KBM-7 (cell line): ENCODE measurements around the gene CCSER2.
"Not testable (repeated sequence)": the region's sequence is repeated elsewhere in the genome, so short reads cannot be mapped to it uniquely, and the experiment has no call there.

Experiments
- DNase-seq: peaks from one replicate; pipeline ENCODE4 v3.0.0-alpha.2; 2015
- in situ Hi-C: fragments of 300-500 bp; cut with MboI; formaldehyde crosslinking; loops from 2 replicates; pipeline ENCODE4 v1.14.3; 2020; ENCODE audit warnings: low sequenced_read_pairs, low pct_unique_long_range_greater_than_20kb, mixed read lengths

The CCSER2 gene, protein sequence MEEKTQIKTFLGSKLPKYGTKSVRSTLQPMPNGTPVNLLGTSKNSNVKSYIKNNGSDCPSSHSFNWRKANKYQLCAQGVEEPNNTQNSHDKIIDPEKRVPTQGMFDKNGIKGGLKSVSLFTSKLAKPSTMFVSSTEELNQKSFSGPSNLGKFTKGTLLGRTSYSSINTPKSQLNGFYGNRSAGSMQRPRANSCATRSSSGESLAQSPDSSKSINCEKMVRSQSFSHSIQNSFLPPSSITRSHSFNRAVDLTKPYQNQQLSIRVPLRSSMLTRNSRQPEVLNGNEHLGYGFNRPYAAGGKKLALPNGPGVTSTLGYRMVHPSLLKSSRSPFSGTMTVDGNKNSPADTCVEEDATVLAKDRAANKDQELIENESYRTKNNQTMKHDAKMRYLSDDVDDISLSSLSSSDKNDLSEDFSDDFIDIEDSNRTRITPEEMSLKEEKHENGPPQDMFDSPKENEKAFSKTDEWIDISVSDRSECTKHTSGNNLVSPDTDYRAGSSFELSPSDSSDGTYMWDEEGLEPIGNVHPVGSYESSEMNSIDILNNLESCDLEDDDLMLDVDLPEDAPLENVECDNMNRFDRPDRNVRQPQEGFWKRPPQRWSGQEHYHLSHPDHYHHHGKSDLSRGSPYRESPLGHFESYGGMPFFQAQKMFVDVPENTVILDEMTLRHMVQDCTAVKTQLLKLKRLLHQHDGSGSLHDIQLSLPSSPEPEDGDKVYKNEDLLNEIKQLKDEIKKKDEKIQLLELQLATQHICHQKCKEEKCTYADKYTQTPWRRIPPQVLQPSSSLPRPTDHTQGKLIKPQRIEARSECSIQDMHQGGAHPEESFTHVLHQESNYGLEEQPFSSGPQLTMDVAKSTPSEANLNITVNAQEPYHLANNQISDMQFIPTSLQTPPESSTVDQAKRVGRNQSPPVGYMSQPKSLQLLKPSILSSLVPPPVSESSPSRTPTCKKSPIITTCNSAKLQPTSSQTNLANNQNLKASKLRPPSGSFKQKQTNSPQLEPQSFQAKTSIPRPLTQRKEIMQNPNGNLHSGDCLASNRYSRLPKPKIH

DNA sequence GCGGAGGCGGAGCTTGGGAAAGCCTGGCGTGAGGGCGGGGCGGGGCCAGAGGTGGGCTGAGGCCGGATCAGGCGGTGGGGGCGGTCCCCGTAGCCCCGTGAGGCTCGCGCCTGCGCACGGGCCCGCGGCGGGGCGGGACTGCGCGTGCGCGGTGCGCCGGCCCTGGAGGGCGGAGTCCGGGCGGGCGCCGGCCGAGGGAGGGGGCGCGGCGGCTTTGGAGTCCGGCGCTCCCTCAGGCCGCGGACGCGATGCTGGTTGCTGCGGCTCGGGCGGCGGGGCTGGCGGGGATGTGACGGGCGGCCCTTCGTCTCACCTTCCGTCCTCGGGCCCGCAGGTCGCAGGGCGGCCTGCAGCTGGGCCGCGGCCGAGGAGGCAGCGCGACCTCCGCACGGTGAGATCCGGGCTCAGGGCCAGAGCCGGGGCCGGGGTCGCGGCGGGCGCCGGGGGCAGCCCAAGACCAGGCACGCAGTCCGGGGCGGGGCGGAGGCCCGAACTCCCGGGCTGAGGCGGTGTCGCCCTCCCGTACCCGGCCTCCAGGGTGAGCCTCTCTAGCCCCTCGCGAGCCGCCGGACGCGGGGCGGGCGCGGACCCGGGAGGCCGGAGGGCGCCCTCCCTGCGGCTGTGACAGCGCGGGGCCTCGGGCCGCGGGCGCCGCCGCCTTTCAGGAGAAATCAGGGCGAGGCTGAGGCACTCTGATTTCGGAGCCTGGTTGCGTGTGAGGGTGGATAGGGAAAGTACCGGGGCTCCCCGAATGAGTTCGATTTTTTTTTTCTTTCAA lies at the start of gene CCSER2:
CCSER2 (plus strand) TSS at position 172 of the 778 bp plus-strand sequence. CDS start 42,464 bp downstream, outside the sequence.
- in situ Hi-C loops, result no loop called here
- peak; percentile 76 for DNase-seq

DNA sequence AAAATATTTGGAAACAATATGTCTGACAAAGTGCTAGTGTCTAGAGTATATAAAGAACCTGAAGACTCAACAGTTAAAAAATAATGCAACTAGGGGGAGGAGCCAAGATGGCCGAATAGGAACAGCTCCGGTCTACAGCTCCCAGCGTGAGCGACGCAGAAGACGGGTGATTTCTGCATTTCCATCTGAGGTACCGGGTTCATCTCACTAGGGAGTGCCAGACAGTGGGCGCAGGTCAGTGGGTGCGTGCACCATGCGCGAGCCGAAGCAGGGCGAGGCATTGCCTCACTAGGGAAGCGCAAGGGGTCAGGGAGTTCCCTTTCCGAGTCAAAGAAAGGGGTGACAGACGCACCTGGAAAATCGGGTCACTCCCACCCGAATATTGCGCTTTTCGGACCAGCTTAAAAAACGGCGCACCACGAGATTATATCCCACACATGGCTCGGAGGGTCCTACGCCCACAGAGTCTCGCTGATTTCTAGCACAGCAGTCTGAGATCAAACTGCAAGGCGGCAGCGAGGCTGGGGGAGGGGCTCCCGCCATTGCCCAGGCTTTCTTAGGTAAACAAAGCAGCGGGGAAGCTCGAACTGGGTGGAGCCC lies 48.4 kb upstream of the CCSER2 start:
- in situ Hi-C loops, result not testable (repeated sequence)

DNA sequence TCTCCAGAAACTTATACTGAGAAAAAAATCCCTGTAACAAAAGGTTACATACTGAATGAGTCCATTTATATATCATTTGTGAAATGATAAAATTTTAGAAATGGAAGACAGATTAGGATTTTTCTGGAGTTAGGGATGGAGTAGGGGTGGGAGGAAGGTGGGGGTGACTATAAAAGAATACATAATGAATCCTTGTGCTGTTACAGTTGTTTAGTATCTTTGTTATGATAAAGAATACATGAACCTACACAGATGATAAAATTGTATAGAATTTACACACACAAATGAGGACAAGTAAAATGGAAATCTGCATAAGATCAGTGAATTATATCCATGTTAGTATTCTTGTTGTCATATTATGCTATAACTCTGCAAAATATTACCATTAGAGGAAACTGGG lies 41.7 kb upstream of the CCSER2 start:
- DNase-seq, result no peak
- in situ Hi-C loops, result no loop called here

More for the DNA sequence above, 48.4 kb upstream of the CCSER2 start:
- not testable (repeated sequence) for DNase-seq

DNA sequence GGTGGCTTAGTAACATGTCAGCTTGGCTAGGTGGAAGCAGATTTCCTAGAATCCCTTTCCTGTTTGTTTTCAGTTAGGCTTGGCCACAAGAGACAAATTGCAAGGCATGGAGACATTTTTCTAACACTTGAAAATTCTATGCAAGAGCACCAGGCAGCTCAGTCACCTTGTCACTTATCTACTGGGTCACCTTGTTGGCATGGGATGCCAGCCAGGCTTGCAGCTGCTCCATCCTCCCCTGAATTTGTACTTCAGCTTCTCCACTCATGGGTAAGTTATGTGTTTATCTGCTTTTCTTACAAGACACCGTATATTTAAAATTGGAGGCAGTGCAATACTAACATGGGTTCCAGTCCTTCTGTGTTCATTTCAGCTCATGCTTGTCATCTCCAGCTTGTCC lies 40.2 kb upstream of the CCSER2 start:
- in situ Hi-C loops, result no loop called here
- DNase-seq, result no peak

DNA sequence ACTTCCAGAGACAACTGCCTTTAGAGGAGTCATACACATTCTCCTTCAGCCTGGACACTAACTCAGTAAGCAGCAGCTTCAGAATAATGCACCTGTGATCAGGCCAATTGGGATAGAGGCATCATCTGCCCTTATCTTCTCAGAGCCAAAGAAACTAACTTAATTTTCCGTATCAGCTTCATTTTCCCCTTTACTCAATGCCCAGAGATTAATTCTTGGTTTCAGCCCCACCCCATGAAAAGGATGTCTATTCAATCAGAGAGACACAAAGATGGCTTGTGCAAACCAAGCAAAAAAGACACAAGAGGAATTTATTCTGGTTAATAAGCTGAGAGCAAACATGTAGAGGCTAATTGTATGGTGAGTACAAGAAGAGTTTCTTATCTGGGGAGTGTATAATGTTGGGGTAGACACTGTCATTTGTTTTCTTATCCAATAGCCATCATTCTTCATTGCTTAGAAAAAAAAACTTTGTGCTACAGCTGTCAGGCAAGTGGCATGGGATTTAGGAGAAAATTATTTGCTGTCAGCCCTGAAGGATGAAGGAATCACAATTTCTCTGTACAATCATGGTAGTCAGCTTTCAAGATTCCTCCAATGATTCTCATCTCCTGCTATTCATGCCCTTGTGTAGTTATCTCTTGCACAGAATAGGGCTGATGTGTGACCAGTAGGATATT lies 38.7 kb upstream of the CCSER2 start:
- DNase-seq, result no peak
- in situ Hi-C loops, result no loop called here

DNA sequence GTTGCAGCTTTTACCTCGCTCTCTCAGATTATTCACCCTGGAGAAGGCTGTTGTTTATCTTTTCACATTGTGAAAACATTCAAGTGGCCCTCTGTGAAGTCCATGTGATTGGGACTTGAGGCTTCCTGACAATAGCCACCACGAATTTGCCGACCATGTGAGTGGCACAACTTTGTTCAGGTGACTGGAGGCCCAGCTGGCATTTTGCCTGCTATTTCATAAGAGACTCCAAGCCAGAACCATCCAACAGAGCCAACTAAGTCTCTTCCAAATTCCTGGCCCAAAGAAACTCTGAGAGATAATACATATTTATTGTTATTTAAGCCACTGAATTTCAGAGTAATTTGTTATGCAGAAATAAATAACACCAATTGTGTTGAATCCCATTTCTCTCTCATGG lies 38.2 kb upstream of the CCSER2 start:
- in situ Hi-C loops, result no loop called here
- DNase-seq, result no peak

DNA sequence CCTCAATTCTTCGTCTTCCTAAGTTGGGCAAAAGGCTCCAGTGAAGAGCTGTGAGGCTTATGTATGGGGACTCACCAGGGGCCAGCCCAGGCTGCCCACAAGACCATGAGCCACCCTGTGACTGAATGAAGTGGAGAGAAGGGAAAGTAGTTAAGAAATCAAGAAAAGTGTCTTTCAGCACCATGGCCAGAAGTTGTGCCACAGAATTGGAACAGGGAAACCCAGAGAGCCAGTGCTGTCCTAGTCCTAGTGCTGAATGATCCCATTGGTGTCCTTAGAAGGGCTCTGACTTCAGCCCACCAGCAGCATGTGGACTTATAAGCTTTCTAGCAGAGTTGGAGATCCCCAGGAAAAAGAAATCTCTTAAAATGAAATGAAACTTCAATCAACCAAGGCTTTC lies 37.0 kb upstream of the CCSER2 start:
- in situ Hi-C loops, result no loop called here
- DNase-seq, result peak; percentile 65

DNA sequence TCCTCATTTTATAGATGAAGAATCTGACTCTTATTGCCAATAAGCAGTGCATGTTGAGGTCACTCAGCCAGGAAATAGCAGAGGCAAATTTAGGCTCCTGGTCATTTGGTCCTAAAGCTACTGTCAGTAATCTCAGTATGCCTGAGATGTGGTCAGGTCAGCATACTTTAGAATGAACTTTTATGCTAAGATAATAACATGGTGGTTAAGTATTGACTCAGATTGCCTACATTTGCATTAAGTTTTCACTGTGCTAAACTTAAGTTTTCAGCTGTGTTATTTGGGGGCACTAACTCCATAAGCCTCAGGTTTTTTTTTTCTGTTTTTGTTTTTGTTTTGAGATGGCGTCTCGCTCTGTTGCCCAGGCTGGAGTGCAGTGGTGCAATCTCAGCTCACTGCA lies 35.9 kb upstream of the CCSER2 start:
- no peak for DNase-seq
- in situ Hi-C loops, result no loop called here

DNA sequence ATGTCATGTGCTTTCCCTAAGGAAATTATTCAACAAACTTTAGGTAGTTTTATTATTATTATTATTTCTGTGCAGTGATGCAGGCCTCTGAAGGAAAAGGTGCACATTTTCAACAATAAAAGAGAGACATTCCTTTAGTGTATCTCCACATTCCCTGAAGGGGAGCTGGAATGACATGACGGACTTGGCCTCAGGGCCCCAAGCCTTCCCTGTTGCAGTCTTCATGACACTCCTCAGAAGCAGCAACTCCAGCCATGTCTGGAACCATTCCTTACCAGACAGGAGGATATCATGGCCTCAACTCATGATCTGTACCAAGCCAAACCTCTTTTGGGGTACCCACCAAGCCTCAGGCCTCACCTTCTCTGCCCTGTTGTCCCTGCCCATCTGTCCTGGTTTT lies 35.2 kb upstream of the CCSER2 start:
- no peak for DNase-seq
- in situ Hi-C loops, result no loop called here

DNA sequence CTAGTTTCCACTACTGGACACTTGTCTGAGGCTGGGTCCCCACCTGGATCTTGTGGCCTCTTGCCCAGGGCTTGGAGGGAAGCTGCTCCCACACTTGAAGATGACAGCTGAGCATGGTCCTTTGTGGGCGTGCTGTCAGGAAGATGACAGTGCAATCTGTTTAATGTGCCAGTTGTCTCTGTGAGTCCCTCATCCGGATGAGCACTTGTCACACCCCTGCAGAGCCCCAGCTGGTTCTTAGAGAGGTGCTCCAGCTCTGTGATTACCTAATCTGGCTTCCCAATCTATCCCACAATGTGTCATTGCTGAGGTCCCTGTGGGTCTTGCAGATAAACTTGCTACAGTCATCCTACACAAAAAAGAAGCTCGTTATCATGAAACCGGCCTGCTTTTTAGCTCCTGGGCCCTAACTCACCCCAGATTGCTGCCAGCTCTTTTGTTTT lies 34.8 kb upstream of the CCSER2 start:
- in situ Hi-C loops, result no loop called here
- DNase-seq, result peak; percentile 83

DNA sequence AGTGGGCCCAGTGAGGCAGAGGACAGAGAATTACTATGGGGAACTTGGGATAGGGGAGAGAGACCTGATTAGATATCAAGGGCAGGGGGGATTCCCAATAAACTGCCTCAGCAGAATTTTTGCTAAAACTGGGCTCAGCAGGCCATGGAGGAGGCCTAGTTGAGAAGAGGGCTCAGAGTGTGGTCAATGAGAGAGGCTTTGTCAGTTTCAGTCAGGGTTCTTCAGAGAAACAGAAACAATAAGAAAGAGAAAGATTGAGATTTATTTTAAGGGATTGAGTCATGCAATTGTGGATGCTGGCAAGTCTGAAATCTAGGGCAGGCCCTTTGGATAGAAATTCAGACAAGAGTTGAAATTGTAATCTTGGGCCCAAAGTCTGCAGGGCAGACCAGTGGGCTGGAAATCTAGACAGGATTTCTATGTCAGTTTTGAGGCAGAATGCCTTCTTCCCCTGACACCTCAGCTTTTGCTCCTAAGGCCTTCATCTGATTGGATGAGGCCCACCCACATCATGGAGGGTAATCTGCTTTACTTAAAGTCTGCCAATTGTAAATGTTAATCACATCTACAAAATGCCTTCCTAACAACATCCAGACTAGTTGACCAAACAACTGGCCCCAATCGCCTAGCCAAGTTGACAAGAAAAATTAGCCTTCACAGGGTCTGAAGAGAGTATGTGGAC lies 33.5 kb upstream of the CCSER2 start:
- in situ Hi-C loops, result no loop called here
- no peak for DNase-seq

DNA sequence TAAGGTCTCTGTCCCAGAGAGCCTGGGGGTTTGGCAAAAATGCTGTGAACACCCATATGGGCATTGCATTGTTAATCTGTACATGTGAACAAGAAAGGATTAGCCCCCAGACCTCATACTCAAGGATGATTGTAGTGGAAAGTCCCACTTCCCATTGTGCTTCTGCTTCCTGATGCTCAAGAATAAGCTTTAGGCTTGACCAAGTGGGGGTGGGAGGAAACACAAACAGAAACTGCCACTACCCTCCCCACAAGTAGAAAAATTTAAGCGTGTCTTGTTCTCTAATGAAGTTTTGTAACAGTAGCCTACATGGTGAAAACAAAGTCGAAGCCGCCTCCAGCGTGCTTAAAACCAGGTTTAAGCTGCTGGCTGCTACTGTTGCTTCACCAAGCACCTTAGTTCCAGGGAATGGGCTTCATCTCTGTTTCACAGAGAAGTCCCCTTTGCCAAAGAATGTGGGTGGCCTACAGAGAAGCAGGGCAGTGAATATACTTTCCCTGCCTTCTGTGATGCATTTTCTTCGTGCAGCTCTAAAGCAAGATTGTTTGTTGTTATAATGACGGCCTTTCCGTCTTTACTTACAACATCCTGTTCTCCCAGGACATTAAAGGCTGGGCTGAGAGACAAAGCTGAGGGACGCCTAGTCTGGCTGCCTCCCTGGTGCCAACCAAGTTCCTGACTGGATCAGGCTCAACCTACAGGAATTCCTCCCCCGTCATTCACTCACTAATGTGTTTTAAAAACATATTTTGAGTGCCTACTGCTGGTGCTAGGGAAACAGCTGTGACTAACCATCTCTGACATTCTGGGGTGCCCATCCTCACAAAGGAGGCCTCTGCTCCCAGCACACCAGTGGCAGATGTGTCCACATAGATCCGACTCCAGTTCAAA lies 32.1 kb upstream of the CCSER2 start:
- in situ Hi-C loops, result no loop called here
- peak; percentile 27 for DNase-seq

DNA sequence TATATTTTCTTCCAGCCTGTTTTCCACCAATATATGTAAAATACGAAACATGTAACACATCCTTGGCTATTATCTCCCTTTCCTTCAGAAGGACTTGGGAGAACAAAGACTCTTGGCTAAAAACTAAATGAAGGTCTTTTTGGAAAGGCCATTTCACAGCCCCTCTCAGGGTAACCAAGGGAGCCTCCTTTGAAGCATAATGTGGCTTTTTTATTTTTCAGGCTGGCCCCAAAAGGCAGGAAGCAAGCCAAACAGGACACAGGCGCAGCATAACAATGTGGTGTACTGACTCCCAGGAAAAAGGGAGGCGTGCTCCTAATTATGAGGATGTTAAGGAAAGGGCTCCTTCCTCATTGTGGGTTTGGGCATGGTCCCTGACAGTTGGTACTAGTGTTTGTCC lies 30.3 kb upstream of the CCSER2 start:
- no peak for DNase-seq
- in situ Hi-C loops, result no loop called here

DNA sequence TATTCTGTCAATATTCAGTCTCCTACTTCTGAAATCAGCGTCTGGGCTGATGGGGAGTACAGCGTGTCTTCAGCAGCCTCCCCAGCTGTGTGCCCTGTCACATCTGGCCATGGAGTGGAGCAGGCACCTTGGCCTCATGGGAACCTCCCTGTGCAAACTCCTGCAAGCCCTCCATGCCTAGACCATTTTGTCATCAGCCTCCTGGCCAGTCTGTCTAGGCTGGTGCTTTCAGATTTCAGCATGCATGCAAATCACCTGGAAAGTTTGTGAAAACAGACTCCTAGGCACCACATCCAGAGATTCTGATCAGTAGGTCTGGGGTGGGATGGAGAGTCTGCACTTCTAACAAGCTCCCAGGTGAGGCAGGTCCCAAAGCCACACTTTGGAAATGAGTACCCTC lies 26.2 kb upstream of the CCSER2 start:
- in situ Hi-C loops, result no loop called here
- no peak for DNase-seq

DNA sequence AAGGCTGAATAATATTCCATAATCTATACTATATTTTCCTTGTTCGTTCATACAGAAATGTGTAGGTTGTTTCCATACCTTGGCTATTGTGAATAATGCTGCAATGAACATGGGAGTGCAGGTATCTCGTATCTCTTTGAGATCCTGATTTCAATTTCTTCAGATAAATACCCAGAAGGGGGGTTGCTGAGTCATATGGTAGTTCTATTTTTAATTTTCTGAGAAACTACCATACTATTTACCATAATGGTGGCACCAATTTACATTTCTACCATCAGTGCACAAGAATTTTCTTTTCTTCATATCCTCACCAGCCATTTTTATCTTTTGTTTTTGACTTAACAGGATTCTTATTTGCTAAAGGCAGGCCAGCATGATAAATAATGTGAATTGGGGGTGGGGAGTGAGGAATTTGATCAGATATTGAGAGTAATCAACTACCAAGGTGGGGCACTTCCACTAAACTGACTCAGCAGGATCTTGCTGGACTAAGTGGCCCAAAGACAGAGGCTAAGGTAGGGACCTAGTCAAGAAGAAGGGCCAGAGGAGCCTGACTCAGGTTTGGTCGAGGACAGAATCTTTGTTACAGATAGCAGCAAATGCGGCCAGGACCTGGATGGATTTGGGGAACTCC lies 21.5 kb upstream of the CCSER2 start:
- in situ Hi-C loops, result no loop called here
- DNase-seq, result no peak

DNA sequence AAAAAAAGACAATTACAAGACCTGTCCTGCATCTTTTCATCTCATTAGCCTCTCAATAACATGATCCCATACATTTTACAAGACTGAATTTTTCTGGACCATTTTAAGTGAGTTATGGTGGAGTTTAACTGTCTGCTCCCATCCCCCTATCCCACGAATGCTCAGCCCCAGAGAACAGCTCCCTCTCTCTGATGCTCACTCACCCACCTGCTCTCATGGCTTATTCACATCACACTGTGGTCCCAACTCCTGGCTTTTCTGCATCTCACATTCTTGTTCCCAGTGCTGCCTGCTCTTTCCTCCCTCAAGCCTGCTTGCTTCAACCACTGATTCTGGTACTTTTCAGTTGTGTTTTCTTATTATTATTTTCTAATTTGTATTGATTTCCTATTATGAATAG lies 20.4 kb upstream of the CCSER2 start:
- in situ Hi-C loops, result no loop called here
- no peak for DNase-seq
